LHCN-M2 (cell line): Measurements from ENCODE around the gene CTIF. TPM values are rescaled to one million over a fixed set of nuclear protein-coding genes. Genes with fewer than 3 reads are reported as not detected.

Experiments used
- DNase-seq: peaks from one replicate; pipeline ENCODE4 v3.0.0-alpha.2; 2012; ENCODE audit warnings: low read depth
- total RNA-seq: library from RNA; depleted of rRNA; stranded (reverse); fragments of >200 nt; gene quantifications from 2 replicates; pipeline ENCODE4 v1.2.3, GENCODE V29; 2014

CTIF gene
- total RNA-seq, 1 experiment from 2014 or later: 18.1 TPM

DNA sequence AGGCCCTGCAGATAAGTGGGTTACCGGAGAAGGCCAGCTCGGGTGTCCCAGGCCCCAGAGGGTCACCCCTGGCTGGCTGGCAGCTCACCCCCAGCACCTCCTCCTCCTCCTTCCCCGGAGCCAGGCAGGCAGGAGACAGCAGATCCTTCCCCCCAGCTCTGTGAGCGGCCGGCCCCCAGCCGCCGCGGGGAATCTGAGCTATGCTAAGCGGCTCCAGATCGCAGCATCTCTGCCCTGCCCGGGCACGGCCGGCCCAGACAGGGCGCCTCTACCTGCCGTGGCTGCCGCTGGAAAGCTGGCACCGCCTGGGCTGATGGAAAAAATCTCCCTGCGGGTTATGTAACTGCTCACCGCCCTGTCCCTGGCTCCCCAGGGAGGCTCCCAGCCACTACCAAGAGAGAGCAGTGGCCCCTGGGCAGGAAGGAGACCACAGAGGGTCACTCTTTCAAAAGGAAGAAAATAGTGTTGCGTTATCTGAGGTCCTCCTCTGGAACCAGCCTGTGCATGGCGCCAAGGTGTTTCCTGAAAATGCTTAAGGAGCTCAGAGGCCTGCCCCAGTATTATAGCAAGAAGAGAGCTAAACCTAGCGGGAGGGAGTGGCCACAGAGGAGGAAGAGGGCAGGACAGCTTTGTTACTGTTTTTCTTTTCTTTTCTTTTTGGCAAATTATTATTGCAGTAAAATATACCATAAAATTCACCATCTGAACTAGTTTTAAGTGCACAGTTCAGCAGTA is 233.0 kb downstream of the CTIF start:
- no peak for DNase-seq

DNA sequence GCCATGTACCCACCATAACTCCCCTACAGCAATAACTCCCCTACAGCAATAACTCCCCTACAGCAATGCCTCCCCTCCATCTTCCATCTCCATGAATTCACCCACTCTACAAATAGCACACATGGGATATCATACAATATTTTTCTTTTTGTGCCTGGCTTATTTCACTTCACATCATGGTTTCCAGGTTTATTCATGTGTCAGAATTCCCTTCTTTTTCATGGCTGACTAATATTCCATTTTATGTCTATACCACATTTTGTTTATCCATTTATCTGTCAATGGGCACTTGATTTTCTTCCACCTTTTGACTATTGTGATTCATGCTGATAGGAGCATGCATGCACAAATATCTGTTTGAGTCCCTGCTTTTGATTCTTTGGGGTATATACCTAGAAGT is 233.6 kb downstream of the CTIF start:
- DNase-seq: no peak

DNA sequence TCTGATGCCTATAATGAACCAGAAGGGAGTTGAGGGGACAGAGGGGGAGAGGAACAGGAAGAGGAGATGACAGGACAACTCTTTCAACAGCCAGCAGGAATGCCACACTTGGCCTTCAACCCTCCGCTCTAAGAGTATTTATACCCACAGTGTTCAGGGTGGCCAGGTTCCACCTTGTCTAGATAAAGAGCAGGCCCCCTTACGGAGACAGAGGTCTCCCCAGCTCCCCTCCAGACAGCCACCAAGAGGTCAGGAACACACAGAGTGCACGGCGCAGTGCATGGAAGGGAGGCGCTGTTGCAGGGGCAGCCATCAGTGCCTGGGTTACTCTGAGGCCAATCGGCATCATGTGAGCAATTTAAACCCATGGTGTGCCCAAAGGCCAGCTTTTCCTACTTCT is 235.0 kb downstream of the CTIF start:
- DNase-seq: no peak

DNA sequence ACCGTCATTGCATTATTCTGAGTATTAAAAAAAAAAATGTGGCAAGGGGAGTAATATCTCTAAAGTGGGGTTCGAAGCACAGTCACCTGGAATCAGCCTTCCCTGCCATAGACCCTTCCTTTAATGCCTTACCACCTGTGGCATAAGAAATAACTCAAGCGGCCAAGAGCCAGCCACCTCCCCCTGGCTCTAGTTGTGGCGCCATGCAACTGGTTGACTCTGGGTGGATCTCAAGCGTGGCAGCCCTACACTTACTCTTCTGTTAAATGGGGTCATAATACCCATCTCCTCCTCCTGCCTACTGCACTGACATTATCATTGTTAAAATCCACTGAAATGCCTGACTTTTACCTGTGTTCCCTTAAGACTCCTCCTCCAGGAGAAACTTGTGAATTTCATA is 236.1 kb downstream of the CTIF start:
- DNase-seq: no peak

DNA sequence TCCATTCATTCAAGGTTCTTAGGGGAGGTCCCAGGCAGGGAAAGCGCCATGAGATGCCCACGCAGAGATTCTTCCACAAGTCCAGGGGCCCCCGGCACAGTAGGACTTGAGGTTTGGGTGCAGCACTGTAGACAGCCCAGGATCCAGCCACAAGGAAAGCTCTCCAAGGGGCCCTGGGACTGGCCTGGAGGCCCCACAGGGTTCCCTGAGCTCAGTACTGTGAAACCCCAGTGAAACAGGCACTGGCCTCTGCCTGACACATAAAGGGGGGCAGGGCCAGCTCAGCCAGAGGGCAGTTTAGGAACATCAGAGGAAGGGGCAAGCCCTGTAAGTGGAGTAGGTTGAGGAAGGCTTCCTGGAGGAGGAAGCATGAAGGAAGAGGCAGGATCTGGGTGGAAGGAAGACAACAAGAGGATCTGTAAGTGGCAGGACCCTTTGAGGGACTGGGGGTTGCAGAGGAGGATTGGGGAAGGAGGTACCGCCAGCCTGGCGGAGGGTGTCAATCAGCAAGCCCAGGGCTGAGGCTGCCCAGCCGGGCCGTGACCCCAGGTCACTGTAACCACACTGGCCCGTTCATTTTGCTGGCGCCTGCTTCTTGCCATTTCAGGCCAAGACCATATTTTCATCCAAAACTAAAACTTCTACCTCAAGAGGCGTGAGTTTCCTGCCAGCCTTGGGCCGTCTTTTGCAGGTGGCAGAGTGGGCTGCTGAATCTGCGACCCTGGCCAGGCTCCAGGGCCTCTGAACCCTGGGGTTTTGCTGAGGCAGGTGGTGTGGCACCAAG is 236.7 kb downstream of the CTIF start:
- no peak for DNase-seq

DNA sequence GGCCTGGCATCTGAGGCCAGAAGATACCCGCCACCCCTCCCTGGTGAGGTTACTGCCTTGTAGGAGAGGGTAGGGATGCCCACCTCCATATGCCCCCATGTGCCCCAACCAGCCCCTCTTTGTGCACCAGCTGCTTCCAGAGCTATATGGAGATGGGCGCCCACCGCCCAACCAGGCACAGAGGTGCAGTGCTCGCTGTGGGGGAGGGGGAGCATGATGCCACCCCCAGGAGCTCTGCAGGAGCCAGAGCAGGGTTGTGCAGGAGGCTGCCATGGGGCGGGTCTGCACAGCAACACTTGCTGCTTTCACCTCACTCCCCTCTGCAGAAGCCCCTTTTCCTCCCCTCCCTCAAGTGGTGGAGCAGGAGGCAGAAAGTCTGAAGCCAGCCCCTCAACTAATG is 237.3 kb downstream of the CTIF start:
- no peak for DNase-seq

DNA sequence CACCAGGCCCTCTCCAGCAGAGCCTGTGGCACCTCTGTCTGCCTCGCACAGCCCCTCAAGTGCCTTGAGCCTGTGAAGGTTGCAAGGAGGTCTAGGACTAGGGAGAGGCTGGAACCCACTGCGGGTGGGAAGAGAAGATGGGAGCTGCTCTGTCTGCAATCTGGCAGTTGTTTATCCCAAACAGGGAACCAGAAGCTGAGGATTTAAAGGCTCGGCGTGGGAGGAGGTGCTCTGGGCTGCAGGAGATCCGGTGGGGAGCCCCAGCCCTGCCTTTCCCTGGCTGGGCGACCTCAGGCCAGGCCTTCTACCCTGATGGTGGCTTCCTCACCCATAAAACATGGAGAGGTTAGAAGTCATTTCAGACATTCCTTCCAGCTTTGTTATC is 237.8 kb downstream of the CTIF start:
- no peak for DNase-seq

DNA sequence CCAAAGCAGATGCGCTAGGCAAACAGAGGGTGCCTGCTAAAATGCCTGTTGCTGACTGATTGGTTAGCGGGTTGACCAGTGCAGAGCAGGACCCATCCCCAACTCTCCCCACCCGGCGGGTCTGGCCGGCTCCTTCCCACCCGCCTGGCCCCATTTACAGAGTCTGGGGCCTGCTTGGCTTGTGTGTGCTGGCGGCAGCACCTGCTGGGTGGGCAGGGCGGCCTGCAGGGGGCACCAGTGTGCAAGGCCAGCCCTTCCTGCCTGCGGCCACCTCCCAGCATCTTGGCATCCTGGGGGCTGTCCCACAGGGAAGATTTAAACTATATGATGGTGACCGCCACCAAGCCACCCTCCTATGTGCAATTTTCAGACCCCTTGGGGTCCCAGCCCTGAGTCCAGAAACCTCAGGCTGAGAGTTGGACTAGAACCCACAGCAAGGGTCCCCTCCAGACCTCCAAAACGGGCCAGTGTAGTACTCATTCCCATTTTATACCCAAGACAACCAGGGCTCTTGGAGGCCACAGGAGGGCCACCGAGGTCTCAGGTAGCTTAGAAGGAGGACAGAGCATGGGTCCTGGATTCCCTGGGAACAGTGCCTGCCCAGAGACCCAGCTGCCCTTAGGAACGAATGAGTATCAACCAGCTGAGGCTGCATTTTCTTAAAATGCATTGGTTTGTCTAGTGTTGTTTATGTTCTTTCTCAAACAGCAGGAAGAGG is 238.4 kb downstream of the CTIF start:
- DNase-seq: peak; percentile 26

DNA sequence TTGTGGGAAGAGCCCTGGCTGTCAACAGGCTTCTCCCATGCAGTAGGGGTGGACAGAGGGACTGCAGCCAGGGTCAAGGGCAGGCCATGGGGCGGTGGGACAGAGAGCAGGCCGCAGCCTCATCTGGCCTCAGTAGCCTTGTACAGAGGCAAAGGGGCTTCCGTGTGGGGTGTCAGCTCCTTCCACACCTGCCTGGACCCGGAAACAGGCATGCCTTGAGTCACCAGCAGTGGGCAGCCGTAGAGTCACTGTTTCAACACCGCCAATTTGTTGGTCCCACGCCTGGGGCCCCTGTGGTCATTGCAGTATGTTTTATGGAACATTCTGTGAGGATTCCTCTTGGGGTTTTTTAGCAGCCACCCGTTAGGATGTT is 238.9 kb downstream of the CTIF start:
- DNase-seq: no peak

DNA sequence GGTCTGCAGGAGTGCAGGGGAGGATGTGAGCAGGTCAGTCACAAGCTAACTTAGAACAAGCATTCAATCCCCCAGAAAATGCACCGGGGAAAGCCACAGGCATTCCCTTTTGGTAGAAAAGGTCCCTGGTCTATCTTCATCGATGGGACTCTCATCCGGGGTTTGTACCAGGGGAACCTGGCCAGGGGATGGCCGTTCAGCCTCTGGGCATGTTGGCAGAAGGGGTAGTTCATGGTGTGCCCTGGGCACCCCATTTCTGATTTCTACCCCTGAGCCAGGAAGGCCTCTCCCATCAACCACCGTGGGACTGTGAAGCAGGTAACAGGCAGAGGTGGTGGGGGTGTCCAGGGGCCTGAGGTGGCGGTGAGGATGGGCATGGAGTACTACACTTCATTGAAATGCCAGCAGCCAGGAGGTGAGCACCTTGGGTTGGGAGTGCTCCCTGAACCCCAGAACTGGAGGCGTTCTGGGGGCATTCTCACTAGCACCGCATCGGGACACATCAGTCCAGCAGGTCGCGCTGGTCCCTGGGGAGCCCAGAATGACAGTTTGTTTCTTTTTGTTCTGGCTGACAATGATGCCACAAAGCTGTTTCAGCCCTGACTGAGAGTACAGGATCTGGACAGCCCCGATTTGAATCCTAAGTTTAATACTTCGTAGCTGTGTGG is 239.6 kb downstream of the CTIF start:
- no peak for DNase-seq

DNA sequence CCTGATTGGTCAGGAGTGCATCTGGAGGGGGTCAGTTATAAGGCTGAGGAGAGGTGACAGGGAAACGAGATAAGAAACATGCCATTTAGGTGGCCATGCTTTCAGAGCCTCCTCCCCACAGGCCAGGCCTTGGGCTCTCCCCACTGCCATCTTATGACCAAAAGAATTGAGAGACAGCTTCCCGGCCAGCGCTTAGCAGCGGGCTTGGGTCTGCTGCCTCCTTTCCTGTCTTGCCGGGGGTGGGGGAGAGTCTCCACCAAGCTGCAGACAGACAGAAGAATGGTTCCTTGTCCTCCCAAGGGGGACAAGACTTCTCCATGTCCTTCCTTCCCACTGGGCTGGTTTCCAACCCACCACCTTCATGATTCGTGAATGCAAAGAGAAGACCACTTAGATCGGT is 240.6 kb downstream of the CTIF start:
- no peak for DNase-seq

DNA sequence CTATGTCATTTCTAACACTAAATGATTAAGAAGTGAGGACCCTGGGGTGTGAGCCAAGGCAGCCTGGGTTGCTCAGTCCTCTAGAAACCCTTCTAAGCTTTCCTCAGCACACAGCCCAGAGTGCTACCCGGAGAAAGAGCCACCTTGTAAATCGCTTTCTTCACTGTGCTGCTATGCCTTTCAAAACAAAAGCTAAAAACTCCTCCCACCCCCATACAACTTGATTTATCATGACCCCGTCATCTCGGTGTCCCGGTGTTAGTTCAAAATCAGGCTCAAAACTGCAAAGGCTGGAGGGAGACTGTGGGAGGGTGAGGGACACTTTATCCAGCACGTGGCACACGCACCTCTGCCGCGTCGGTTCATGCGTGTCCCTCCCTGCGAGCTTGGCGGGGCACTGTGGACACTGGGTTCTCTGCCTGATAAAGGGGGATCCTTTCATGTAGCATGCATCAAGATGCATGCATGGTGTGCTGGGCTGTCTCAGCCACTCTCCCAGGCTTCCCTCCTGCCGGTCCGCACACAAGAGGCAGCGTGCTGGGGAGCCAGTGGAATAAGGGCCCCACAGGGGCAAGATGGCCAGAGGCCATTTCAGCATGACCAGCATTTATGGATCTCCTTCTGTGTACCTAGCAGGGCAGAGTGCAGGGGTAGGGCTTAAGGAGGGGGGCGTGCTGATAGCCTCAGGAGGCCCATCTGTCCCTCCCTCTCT is 241.5 kb downstream of the CTIF start:
- no peak for DNase-seq

DNA sequence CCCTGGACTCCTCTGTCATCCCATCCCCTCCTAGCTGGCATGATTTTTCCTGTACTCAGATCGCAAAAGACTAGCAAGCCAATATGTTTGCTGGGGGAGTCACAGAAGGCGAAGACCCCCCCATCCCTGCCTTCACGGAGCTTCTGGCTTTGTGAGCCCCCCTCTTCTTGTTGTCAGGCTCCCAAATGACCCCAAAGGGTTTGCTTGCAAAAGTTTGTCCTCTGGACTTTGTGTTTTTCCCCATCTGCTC is 242.0 kb downstream of the CTIF start:
- no peak for DNase-seq

DNA sequence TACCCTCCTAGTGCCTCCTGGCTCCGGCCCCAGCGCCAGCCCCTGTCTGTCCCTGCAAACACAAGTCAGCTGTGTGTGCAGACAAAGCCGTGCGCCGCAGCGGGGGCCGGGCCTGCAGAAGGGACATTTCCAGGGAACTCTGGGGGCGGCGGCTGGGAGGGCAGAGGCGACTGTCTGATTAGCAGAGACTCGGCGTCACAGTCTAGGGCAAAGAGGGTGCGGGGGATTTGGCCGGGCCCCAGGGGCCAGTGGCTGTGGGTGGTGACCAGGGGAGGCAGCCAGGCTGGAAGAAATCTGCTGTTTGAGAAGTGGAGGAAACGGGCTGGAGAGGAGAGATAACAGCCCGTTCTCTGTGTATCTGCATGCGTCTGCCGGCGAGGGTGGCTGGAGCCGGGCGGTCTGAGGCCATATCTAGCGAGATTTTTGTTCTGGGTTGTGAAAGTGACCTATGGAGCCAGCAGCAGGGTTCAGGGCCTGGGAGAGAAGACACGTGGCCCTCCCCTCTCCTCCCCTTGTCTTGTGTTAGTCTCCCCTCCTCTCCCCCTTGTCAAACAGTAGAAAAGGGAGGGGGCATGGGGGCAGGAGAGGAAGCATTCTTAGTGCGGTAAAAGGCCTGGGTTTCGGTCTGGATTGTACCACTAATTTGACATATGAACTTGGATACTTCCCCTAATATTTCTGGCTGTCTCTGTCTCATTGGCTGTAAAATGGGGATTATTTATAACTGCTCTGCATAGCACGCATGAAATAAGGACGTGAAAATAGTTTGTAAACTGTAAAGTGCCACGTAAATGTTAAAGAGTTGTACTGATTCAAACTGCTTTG is 242.5 kb downstream of the CTIF start:
- DNase-seq: no peak

DNA sequence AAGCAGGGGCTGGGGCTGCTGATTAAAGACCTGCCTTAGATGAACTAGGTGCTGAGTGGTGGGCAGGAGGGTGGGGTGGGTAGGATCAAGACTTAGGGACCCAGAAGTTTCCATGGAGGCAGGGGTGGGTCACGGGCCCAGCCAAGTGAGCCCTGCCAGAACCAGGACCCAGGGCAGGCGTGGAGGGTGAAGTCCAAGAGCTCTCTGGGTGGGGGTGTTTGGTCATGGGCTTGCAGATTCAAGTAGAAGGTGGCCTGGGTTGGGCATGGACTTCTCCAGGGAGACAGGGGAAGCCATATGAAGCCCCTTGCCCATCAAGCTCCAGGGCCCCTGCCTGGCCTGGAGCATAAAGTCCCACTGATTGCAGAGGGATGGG is 243.1 kb downstream of the CTIF start:
- DNase-seq: no peak

DNA sequence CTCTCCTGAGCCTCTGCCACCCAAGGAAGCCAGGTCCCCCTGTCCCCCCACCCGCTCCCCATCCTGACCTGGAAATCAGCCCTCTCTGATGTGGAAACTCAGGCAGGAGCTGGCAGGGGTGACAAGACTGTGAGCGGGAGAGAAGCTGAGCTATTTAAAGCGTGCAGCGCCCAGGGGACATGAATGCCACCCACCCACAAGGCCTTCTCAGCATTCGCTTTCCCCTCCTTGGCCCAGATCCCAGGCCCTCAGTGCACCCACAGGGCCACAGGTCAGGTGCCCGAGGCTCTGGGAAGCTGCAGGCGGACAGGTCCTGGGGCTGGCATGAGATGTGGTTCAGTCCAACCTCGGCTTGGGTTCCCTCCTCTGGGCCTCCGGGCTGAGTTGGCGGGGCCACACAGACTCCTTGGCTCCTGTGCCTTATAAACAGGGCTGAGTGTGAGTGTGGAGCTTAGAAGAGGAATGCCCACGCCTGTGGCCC is 243.6 kb downstream of the CTIF start:
- no peak for DNase-seq

DNA sequence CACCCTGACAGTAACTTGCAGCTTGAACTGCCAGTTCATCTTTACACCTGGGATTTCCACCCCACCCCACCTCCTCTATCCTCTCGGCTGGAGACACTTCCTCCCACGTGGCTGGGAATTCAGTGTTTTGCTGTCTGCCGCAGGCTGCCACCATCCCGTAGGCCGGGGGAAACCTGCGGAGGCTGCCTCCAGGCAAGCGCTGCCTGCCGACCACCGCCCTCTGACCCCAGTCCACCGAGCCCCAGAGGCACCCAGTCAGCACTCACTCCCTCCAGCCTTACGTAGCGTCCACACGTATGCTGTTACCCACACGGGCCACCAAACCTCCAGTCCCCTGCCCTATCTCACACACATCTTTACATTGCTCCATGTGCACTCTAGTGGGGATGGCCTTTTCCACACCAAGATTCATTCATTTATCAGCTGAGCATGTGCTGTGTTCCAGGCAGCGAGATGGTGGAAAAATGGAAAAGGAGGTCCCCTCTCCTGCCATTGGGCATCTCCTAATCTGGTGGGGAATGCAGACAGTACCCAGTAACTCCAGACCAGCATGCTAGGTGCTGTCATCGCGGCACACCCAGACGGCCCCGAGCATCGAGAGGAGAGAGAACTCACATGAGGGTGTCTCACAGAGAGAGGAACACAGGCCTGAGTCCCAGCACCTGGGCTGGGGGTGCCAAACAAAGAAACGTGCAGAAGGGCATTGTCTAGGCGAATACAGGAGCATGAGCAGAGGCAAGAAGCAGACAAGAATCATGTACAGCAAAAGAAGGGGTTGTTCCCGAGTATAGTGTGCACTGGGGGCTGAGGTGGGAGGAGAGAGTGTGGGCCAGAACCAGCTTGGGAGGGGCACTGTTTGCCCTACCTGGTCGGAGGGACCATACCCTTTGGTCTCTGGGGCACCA is 245.0 kb downstream of the CTIF start:
- no peak for DNase-seq

DNA sequence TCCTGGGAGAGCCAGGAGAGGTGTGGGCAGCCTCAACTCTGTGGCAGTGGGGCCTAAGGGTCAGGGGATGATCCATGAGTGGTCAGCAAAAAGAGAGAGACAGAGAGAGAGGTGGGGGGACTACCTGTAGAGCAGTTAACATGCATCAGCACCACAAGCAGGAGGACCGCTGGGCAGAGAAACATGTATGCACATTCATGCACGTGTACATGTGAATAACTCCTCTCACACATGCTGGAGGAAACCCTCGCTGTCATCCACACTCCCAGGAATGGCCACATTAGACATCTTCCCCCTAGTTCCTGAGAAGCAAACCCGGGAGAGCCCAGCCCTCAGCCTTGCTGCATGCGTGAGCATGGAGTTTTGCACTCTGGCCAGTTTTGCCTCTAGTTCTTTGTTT is 245.8 kb downstream of the CTIF start:
- DNase-seq: no peak

DNA sequence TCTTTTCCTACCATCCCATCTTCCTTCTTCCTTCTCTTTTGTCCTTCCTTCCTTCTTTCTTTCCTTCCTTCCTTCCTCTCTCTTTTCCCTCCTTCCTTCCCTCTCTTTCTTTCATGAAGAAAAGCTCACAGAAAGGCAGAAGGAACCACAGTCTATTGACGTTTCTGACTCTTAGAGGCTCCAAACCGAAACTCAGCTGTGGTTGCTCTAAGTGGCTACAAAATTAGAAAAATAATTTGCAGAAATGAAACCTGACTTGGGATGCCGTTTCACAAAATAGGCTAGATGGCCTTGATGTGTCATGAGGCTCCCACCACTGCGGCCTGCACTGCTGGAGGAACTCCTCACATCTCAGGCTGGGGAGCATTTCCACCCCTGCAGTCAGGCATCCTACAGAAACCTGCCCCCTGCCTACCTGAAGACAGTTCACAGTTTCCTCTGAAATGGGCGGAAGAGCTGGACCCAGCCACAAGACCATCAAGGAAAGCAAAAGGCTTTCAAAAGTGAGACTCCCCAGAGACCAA is 246.3 kb downstream of the CTIF start:
- no peak for DNase-seq
